Esophagus (tissue), 2 donors: Measurements from ENCODE around the gene FOXP4. TPM values are rescaled to one million over a fixed set of nuclear protein-coding genes. Genes with fewer than 3 reads are reported as not detected.

ENCODE experiments used
- H3K27ac ChIP-seq, 2 donors: one replicate each; pipeline ENCODE4 v1.5.1; 2013; ENCODE audit warnings: low read depth in 2 of 2, mild to moderate bottlenecking in 2 of 2, inconsistent platforms in 1 of 2, low read length in 1 of 2, moderate library complexity in 1 of 2
- H3K27me3 ChIP-seq, 2 donors: one replicate each; pipeline ENCODE4 v1.6.1; 2013; ENCODE audit warnings: low read length in 2 of 2, control low read depth in 1 of 2, mild to moderate bottlenecking in 1 of 2; ENCODE audit not compliant: insufficient read depth in 2 of 2, control insufficient read depth in 1 of 2
- H3K36me3 ChIP-seq, 2 donors: one replicate each; pipeline ENCODE4 v1.6.1; 2013; ENCODE audit warnings: low read length in 1 of 2; ENCODE audit not compliant: control insufficient read depth in 2 of 2, insufficient read depth in 2 of 2
- H3K4me1 ChIP-seq, 2 donors: one replicate each; pipeline ENCODE4 v1.6.1; 2013; ENCODE audit warnings: low read length in 1 of 2; ENCODE audit not compliant: control insufficient read depth in 2 of 2, insufficient read depth in 2 of 2
- H3K4me3 ChIP-seq, 2 donors: one replicate each; pipeline ENCODE4 v1.5.1; 2013; ENCODE audit warnings: low read length in 2 of 2, mild to moderate bottlenecking in 2 of 2, low read depth in 1 of 2, moderate library complexity in 1 of 2
- H3K9me3 ChIP-seq, 2 donors: one replicate each; pipeline ENCODE4 v1.6.1; 2013; ENCODE audit warnings: mild to moderate bottlenecking in 2 of 2, low read depth in 1 of 2, low read length in 1 of 2, moderate library complexity in 1 of 2; ENCODE audit not compliant: control insufficient read depth in 2 of 2, insufficient read depth in 1 of 2
- WGBS, 2 donors: extraction: QIAGEN DNeasy Blood & Tissue Kit; methylation state at CpG; one replicate each; pipeline ENCODE4 v1.1.7; 2013; 5-methylcytosine and 5-hydroxymethylcytosine counted together
- polyA plus RNA-seq, 2 donors: library from polyadenylated mRNA; stranded (reverse); fragments of 200-250 nt; gene quantifications; one replicate each; pipeline ENCODE4 v1.2.3, GENCODE V29; 2013
- donor health status: healthy with polysubstance abuse.
- donor health status: Bipolar disorder and iron deficiency.

Gene FOXP4
- polyA plus RNA-seq, 2 donors, result 6.6 to 8.4 TPM

DNA sequence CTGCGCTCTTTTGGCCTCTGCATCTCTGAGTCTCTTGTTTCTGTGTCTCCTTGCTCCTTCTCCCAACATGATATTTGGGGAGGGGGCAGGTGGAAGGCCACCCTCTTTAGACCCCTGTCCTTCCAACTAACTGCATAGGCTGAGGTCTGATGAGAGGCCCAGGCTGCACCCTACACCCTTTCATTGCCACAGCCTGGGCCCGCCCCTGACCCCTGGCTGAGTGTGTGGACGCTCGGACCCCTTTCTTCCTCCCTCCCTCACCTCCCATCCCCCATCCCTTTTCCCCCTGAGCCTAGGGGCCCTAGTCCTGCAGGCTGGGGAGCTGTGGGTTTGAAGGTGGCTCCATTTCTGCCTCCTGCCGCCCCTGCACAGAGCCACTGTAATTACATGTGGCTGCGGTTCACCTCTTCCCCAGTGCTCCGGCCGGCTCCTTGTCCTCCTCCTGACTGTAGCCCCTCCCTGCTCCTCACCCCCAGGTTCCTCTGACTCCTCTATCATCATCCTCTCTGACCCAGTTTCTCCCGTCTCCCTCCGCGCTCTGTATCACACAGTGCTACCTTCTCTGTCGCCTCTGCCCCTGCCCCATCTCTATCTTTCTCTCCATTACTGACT lies 98.9 kb downstream of the FOXP4 start:
- H3K9me3 ChIP-seq, result no peaks in the 10 kb centered on the region
- H3K4me1 ChIP-seq, result peaks cover 0 to 11% of the 10 kb centered on the region in 2 donors
- 83 to 87% methylated on average over 12 of the region's 12 CpGs for WGBS, 2 donors
- H3K4me3 ChIP-seq, result no peak overlapping the region
- no peak overlapping the region for H3K27ac ChIP-seq
- no peaks in the 10 kb centered on the region for H3K27me3 ChIP-seq
- peaks cover 0 to 9% of the 10 kb centered on the region in 2 donors for H3K36me3 ChIP-seq

DNA sequence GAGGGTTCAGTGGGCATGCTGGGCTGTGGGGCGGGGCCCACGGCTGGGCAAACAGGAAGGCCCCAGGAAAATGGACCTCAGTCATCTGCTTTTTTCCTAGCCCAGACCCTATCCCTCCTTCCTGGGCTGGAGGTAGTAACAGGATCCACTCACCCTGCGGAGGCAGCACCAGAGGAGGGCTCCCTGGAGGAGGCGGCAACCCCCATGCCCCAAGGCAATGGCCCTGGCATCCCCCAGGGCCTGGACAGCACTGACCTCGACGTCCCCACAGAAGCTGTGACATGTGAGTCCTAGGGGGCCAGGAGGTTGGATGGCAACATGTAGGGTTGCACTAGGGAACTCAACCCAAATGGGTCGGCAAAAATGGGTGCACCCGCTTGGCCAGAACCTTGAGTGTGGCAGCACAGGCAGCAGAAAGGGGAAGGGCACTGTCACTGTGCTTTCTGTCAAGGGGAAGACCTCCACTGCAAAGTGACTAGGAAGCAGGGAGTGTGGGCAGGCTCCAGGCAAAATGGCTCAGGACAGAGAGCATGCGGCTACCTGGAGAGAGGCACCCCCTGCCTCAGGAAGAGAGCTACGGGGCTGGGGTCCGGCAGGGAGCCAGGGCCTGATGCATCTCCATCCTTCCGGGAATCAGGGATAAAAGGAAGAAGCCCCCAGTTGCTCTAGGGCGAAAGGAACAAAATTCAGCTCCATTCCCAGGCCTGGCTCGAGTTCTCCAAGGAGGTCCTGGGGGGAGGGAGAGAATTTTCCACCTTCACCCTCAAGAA lies 100.0 kb downstream of the FOXP4 start:
- Histone ChIP-seq H3K9me3 (no peaks in the 10 kb centered on the region), H3K27ac (no peak overlapping the region), H3K4me3 (no peak overlapping the region), H3K4me1 (peaks cover 0 to 11% of the 10 kb centered on the region in 2 donors), H3K36me3 (peaks cover 0 to 9% of the 10 kb centered on the region in 2 donors), H3K27me3 (no peaks in the 10 kb centered on the region)
- 89 to 91% methylated on average over 14 of the region's 14 CpGs for WGBS, 2 donors

DNA sequence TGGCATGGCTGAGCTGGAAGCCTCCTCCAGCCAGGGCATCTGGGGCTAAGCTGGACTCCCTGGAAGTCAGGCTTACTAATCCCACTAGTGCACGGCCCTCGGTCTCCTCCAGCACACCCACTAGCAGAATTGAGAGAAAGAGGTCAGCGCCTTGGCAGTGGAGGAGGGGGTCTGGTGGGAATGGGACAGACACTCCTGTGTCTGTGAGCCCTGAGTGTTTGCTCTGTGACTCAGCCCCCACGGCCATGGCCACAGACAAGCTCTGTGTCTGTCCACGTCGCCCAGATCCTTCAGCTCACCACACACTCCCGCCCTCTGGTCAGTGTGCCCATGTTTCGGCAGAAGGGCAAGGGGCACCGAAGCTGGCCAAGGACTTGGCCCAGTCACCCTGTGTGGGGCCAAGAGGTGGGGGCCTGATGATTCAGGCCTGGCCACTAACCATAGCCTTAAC lies 100.9 kb downstream of the FOXP4 start:
- H3K27me3 ChIP-seq, result no peaks in the 10 kb centered on the region
- no peak overlapping the region for H3K4me3 ChIP-seq
- WGBS, 2 donors, result 80 to 87% methylated on average over 9 of the region's 9 CpGs
- no peak overlapping the region for H3K27ac ChIP-seq
- H3K9me3 ChIP-seq, result no peaks in the 10 kb centered on the region
- H3K36me3 ChIP-seq, result peaks cover 0 to 14% of the 10 kb centered on the region in 2 donors
- H3K4me1 ChIP-seq, result peaks cover 0 to 11% of the 10 kb centered on the region in 2 donors

DNA sequence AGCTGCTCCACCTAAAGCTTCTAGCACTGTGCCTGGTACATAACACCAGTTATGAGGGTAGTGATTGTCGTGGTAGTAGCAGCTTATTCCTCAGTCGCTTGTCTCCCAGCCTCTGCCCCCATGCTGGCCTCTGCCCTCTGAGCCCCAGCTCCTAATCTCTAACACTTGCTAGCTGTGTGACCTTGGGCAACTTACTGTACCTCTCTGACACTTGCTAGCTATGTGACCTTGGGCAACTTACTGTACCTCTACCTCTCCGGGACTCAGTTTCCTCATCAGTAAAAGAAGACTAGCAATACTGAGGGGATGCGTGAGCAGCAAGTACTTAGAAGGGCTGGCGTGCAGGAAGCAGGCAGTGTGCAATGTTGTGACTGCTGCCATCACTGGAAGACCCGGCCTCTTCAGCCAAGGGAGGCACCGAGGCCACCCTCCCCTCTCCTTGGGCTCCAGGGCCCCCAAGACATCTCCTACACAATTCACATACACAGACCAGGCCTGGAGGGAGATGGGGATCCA lies 101.9 kb downstream of the FOXP4 start:
- Histone ChIP-seq H3K27ac (no peak overlapping the region), H3K27me3 (no peaks in the 10 kb centered on the region), H3K4me3 (no peak overlapping the region), H3K4me1 (peaks cover 0 to 11% of the 10 kb centered on the region in 2 donors), H3K36me3 (peaks cover 0 to 16% of the 10 kb centered on the region in 2 donors), H3K9me3 (no peaks in the 10 kb centered on the region)
- 82 to 88% methylated on average over 7 of the region's 7 CpGs for WGBS, 2 donors

DNA sequence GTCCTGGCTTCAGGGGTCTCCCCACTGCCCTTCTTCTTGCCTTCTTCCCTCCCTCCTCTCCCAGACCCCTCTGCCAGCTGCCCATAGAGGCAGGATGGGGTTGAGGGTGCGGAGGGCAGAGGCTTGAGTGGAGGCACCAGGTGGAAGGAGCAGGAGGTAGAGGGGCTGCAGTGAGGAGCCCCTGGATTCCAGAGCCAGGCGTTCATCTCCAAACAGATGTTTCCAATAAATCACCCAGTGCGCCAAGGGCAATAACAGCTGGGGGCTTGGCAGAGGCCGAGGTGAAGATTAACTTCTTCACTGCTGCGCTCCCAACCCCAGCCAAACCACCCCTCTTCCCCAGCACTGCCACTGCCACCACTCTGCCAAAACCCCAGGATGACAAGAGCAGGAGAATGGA lies 102.7 kb downstream of the FOXP4 start:
- WGBS, 2 donors, result 67 to 68% methylated on average over 5 of the region's 5 CpGs
- peaks cover 0 to 20% of the 10 kb centered on the region in 2 donors for H3K36me3 ChIP-seq
- peaks cover 0 to 6% of the 10 kb centered on the region in 2 donors for H3K4me1 ChIP-seq
- H3K27me3 ChIP-seq, result no peaks in the 10 kb centered on the region
- H3K27ac ChIP-seq, result no peak overlapping the region
- no peaks in the 10 kb centered on the region for H3K9me3 ChIP-seq
- no peak overlapping the region for H3K4me3 ChIP-seq

DNA sequence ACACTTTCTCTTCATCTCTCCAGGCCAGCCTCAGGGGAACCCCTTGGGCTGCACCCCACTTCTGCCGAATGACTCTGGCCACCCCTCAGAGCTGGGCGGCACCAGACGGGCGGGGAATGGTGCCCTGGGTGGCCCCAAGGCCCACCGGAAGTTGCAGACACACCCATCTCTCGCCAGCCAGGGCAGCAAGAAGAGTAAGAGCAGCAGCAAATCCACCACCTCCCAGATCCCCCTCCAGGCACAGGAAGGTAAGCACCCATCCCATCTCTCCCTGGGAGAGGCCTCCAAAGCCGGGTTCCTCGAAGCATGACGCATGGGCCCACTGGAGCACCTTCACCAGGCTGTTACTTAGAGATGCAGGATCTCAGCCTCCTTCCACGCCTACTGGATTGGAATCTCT lies 103.4 kb downstream of the FOXP4 start:
- Histone ChIP-seq H3K9me3 (no peaks in the 10 kb centered on the region), H3K4me3 (no peak overlapping the region), H3K27ac (no peak overlapping the region), H3K27me3 (no peaks in the 10 kb centered on the region), H3K36me3 (peaks cover 0 to 20% of the 10 kb centered on the region in 2 donors), H3K4me1 (peaks cover 0 to 4% of the 10 kb centered on the region in 2 donors)
- WGBS, 2 donors, result 72% methylated on average over 10 of the region's 10 CpGs

DNA sequence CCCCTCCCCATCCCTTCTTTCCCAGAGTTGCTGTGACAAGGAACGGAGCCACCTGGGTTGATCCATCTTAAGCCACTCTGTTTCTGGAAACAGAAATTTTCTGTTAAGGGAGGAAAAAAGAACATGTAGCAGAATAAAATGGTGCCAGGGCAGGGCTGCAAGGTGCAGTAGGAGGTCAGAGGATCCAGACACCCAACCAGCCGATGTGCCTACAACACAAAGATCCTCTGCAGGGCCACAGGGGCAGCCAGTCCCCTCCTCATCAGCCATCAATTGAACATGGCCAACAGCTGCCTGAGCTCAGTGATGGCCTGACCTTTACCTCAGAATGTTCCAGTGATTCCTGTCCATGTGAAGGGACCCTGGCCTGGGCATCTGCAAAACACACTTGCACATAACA lies 103.9 kb downstream of the FOXP4 start:
- Histone ChIP-seq H3K27me3 (no peaks in the 10 kb centered on the region), H3K27ac (no peak overlapping the region), H3K4me3 (no peak overlapping the region), H3K36me3 (peaks cover 0 to 20% of the 10 kb centered on the region in 2 donors), H3K9me3 (no peaks in the 10 kb centered on the region), H3K4me1 (peaks cover 0 to 4% of the 10 kb centered on the region in 2 donors)
- WGBS, 2 donors, result 88 to 91% methylated on average over 2 of the region's 2 CpGs

DNA sequence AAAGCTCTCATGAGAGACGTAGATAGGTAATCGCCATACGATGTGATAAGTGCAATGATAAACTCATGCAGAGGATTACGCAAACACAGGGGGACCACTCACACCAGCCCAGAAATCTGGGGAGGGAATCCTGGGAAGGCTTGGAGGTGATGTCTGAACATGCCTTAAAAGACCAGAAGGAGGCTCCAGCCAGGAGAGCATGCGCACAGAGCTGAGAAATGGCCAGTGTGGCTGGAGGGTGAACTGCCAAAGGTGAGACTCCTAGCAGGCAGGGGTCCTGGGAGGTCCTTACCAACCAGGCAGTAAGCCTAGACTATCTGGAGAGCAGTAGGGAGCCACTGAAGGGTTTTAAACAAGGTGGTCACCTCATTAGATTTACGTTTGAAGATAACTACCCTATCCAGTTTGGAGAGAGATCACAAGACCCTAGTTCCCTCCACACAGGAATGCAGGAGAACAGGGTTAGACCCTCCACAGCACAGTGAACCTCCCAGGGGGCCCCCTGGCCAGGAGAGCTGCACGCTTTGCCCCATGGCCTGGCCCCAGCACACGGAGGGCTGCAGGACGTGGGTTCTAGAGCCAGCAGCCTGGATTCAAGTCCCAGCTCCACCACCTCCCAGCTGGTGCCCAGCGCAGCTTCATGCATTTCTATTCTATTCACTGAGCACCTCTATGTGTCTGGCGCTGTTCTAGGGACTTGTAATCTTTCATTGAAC lies 105.2 kb downstream of the FOXP4 start:
- H3K27ac ChIP-seq, result no peak overlapping the region
- H3K4me1 ChIP-seq, result peaks cover 0 to 4% of the 10 kb centered on the region in 2 donors
- H3K36me3 ChIP-seq, result peaks cover 0 to 20% of the 10 kb centered on the region in 2 donors
- no peaks in the 10 kb centered on the region for H3K27me3 ChIP-seq
- no peaks in the 10 kb centered on the region for H3K9me3 ChIP-seq
- H3K4me3 ChIP-seq, result no peak overlapping the region
- 81% methylated on average over 11 of the region's 11 CpGs for WGBS, 2 donors
